ENCODE data around the gene CCNC. TPM values are rescaled to one million over a fixed set of nuclear protein-coding genes. Genes with fewer than 3 reads are reported as not detected.

The CCNC gene
- polyA plus RNA-seq, 1 donor = 60.8 TPM

DNA sequence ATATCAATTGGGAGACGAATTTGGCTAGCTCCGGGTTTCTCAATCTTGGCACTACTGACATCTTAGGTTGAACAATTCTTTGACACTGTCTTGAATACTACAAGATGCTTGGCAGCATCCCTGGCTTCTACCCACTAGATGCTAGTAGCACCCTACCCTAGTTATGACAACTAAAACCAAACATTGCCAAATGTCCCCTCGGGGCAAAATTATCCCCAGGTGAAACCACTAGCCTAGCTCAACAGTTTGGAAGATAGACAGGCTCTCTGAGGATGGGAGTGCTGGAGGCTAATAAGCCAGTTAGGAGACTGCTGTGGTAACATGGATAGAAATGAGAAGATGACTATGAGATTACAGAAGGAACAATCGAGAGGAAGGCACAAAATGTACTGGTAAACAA, 20.9 kb downstream of the CCNC start:
- Histone ChIP-seq H3K9me3 (ENCODE audit: control insufficient read depth, low read depth, low read length) (no peaks in the 10 kb centered on the region), H3K36me3 (ENCODE audit: control insufficient read depth, insufficient read depth, low read length) (peaks cover 36% of the 10 kb centered on the region), H3K4me1 (ENCODE audit: control insufficient read depth, insufficient read depth, low read length) (no peaks in the 10 kb centered on the region), H3K27me3 (ENCODE audit: control insufficient read depth, insufficient read depth, low read length) (no peaks in the 10 kb centered on the region), H3K4me3 (ENCODE audit: low read length) (no peak overlapping the region), H3K27ac (ENCODE audit: low read length) (no peak overlapping the region)
- DNase-seq = no peak
- 100% methylated on average over 1 of the region's 4 CpGs for WGBS (ENCODE audit: insufficient coverage, low lambda C conversion rate)

DNA sequence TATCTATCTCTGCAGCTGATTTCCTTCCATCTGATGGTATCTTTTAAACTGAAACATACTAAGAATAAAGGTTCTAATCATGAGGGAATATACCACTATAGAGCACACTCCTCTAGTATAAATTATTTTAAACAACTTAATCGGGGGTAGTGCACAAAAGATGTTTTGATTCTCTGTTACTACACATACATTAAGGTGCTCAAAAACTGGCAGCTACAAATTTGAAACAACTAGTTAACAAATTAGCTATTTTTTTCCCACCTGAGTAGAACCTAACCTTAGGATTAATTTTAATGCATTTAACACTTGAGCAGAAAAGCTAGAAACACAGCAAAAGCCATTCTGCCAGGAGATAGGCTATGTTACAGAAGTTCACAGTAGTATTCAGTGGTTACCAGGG, 23.0 kb downstream of the CCNC start:
- Histone ChIP-seq H3K27me3 (ENCODE audit: control insufficient read depth, insufficient read depth, low read length) (no peaks in the 10 kb centered on the region), H3K27ac (ENCODE audit: low read length) (no peak overlapping the region), H3K9me3 (ENCODE audit: control insufficient read depth, low read depth, low read length) (no peaks in the 10 kb centered on the region), H3K4me3 (ENCODE audit: low read length) (no peak overlapping the region), H3K4me1 (ENCODE audit: control insufficient read depth, insufficient read depth, low read length) (no peaks in the 10 kb centered on the region), H3K36me3 (ENCODE audit: control insufficient read depth, insufficient read depth, low read length) (peaks cover 39% of the 10 kb centered on the region)
- WGBS (ENCODE audit: insufficient coverage, low lambda C conversion rate) = 100% methylated on average over 1 of the region's 1 CpG
- DNase-seq = no peak

DNA sequence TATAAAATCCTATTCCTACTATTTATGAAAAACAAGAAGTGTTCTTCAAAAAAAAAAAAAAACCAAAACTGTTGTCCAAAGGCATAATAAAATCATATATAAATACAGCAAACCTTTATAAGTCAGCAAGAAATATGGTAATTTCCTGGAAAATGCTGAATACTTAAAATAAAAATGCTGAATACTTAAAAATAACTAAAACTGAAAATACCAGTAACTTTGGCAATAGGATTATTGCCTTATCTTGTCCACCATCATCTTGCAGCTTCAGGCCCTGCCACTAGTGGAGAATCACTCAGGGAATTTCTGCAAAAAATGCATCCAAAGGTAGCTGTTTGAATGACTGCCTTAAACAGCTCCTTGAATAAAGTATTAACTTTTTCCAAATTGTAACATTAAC, 24.5 kb downstream of the CCNC start:
- Histone ChIP-seq H3K9me3 (ENCODE audit: control insufficient read depth, low read depth, low read length) (no peaks in the 10 kb centered on the region), H3K4me3 (ENCODE audit: low read length) (no peak overlapping the region), H3K27me3 (ENCODE audit: control insufficient read depth, insufficient read depth, low read length) (no peaks in the 10 kb centered on the region), H3K4me1 (ENCODE audit: control insufficient read depth, insufficient read depth, low read length) (no peaks in the 10 kb centered on the region), H3K36me3 (ENCODE audit: control insufficient read depth, insufficient read depth, low read length) (peaks cover 34% of the 10 kb centered on the region), H3K27ac (ENCODE audit: low read length) (no peak overlapping the region)
- DNase-seq = no peak

DNA sequence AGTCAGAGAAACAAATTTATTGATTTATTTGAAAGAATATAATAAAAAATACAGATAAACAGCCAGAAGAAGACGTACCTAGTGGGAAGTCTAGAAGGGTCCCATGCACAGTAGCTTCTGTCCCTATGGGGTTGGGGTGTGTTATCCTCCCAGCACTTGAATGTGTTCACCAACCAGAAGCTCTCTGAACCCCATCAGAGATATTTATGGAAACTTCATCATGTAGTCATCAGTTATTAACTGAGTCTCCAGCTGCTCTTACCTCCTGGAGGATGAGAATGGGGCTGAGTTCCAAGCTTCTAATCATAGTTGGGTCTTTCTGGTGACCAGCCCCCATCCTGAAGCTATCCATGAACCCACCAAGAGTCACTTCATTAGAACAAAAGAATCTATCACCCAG, 37.8 kb downstream of the CCNC start:
- no peak overlapping the region for H3K4me3 ChIP-seq (ENCODE audit: low read length)
- no peak for DNase-seq
- no peaks in the 10 kb centered on the region for H3K27me3 ChIP-seq (ENCODE audit: control insufficient read depth, insufficient read depth, low read length)
- no peak overlapping the region for H3K27ac ChIP-seq (ENCODE audit: low read length)
- H3K4me1 ChIP-seq (ENCODE audit: control insufficient read depth, insufficient read depth, low read length) = no peaks in the 10 kb centered on the region
- no CpG with 5 or more reads among the region's 1 CpG for WGBS (ENCODE audit: insufficient coverage, low lambda C conversion rate)
- no peaks in the 10 kb centered on the region for H3K9me3 ChIP-seq (ENCODE audit: control insufficient read depth, low read depth, low read length)
- H3K36me3 ChIP-seq (ENCODE audit: control insufficient read depth, insufficient read depth, low read length) = peaks cover 25% of the 10 kb centered on the region

DNA sequence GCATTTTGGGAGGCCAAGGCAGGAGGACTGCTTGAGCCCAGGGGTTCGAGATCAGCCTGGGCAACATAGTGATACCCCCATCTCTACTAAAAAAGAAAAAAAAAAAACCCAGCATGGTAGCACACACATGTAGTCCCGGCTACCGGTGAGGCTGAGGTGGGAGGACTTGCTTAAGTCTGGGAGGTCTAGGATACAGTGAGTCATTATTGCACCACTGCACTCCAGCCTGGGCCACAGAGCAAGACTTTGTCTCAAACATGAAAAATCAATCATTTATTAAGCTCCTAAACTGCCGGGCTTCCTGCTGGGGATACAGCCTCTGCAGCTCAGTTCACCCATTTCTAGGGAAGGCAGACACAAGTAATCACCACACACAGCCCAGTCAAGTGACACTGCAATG, 45.9 kb downstream of the CCNC start:
- Histone ChIP-seq H3K27me3 (ENCODE audit: control insufficient read depth, insufficient read depth, low read length) (no peaks in the 10 kb centered on the region), H3K4me1 (ENCODE audit: control insufficient read depth, insufficient read depth, low read length) (no peaks in the 10 kb centered on the region), H3K36me3 (ENCODE audit: control insufficient read depth, insufficient read depth, low read length) (no peaks in the 10 kb centered on the region), H3K9me3 (ENCODE audit: control insufficient read depth, low read depth, low read length) (no peaks in the 10 kb centered on the region), H3K4me3 (ENCODE audit: low read length) (no peak overlapping the region), H3K27ac (ENCODE audit: low read length) (no peak overlapping the region)
- WGBS (ENCODE audit: insufficient coverage, low lambda C conversion rate) = no CpG with 5 or more reads among the region's 4 CpGs
- DNase-seq = no peak

DNA sequence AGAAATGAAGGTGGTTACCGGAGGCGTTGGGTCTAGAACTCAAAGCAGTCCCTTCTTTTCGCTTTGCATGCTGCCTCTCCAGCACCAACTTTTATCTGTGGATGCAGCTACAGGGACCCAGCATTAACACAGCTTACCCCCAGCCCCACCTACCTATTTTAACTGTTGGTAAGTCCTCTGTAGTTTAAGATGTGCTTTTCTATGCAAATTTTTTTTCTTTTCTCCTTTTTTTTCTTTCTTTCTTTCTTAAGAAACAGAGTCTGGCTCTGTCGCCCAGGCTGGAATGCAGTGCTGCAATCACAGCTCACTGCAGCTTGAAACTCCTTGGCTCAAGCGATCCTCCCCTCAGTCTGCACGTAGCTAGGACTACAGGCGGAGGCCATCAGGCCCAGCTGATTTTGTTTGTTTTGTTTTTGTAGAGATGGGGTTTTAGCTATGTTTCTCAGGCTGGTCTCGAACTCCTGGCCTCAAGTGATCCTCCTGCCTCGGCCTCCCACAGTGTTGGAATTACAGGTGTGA, 46.8 kb downstream of the CCNC start:
- H3K4me3 ChIP-seq (ENCODE audit: low read length) = peak overlapping the region; percentile 88
- WGBS (ENCODE audit: insufficient coverage, low lambda C conversion rate) = no CpG with 5 or more reads among the region's 9 CpGs
- no peaks in the 10 kb centered on the region for H3K4me1 ChIP-seq (ENCODE audit: control insufficient read depth, insufficient read depth, low read length)
- H3K27ac ChIP-seq (ENCODE audit: low read length) = peak overlapping the region; percentile 91
- no peaks in the 10 kb centered on the region for H3K36me3 ChIP-seq (ENCODE audit: control insufficient read depth, insufficient read depth, low read length)
- no peaks in the 10 kb centered on the region for H3K9me3 ChIP-seq (ENCODE audit: control insufficient read depth, low read depth, low read length)
- H3K27me3 ChIP-seq (ENCODE audit: control insufficient read depth, insufficient read depth, low read length) = no peaks in the 10 kb centered on the region
- DNase-seq = peak in 1 of 2 donors; percentile 41

DNA sequence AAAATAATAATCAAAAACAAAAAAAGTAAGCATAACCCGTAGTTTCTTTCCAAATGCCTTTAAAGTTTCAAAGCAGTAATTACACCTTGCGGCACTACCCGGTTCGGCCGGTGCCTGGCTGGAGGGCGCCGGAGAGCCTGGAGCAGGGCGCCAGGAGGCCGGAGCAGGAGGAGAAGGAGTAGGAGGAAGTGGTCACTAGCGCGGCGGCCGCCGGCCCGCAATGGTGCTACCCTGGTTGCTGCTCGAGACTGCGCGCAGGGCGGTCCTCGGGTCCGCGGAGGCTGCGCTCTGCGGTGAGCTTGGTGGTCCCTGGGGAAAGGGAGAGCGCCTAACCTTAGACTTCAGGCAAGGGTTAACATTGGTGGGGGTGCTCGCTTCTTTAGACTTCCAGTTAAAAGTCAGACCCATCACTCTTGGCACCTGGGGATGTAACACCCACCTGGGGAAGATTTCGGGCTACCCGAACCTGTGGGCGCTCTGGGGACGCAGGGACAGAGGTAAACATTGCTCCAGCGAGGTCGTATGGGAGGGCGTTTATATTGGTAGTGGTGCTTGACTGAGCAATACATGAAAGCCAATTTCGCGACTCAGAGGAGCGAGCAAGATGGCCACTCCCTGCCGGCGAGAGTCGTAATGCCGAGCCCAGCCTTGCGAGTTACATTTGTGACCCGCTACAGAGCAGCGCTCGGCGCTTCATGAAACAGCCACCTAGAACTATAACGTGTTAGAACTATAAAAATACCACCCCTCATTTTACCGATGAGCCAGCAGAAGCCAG, 47.4 kb downstream of the CCNC start:
- no peaks in the 10 kb centered on the region for H3K27me3 ChIP-seq (ENCODE audit: control insufficient read depth, insufficient read depth, low read length)
- peak overlapping the region; percentile 91 for H3K27ac ChIP-seq (ENCODE audit: low read length)
- no peaks in the 10 kb centered on the region for H3K4me1 ChIP-seq (ENCODE audit: control insufficient read depth, insufficient read depth, low read length)
- DNase-seq = peak; percentile 80 to 90
- H3K36me3 ChIP-seq (ENCODE audit: control insufficient read depth, insufficient read depth, low read length) = no peaks in the 10 kb centered on the region
- H3K9me3 ChIP-seq (ENCODE audit: control insufficient read depth, low read depth, low read length) = no peaks in the 10 kb centered on the region
- WGBS (ENCODE audit: insufficient coverage, low lambda C conversion rate) = 0% methylated on average over 1 of the region's 47 CpGs
- H3K4me3 ChIP-seq (ENCODE audit: low read length) = peak overlapping the region; percentile 88

DNA sequence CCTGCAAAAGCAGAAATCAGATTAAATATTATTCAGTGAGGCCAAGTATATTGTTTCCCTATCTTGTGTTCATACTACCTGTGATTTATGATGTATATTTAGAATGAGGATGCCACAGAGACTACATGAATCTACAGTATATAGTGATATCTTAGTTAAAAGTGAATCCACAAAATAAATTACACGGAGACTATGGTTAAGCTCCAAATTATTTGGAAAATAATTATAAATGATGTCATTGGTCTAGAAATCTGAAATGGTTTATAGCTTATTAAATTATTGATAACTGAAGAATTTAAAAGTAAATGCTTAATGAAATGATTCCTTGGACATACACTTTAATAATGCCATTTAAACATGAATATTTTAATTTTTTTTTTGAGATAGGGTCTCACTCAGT, 49.0 kb downstream of the CCNC start:
- no peak for DNase-seq
- Histone ChIP-seq H3K27me3 (ENCODE audit: control insufficient read depth, insufficient read depth, low read length) (no peaks in the 10 kb centered on the region), H3K27ac (ENCODE audit: low read length) (no peak overlapping the region), H3K9me3 (ENCODE audit: control insufficient read depth, low read depth, low read length) (no peaks in the 10 kb centered on the region), H3K4me1 (ENCODE audit: control insufficient read depth, insufficient read depth, low read length) (no peaks in the 10 kb centered on the region), H3K36me3 (ENCODE audit: control insufficient read depth, insufficient read depth, low read length) (no peaks in the 10 kb centered on the region), H3K4me3 (ENCODE audit: low read length) (no peak overlapping the region)
- WGBS (ENCODE audit: insufficient coverage, low lambda C conversion rate) = 86% methylated on average over 1 of the region's 1 CpG

DNA sequence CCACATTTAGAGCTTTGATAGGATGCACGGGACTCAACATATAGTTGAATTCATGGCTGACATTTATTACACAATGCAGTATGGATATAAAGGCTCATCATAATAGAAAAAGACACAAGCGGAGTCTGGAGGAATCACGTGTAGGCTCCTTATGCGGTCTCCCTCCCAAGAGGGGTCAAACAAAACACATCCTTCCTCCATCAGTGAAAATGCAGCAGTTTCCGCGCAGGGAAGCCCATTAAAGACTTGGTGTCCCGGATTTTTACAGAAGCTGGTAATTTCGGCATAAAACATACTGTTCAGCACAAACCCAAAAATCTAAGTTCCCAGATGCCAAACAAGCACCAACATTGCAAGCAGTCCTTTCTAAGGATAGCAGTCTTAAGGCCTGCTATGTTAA, 54.4 kb downstream of the CCNC start:
- no peak for DNase-seq
- Histone ChIP-seq H3K27me3 (ENCODE audit: control insufficient read depth, insufficient read depth, low read length) (no peaks in the 10 kb centered on the region), H3K27ac (ENCODE audit: low read length) (no peak overlapping the region), H3K9me3 (ENCODE audit: control insufficient read depth, low read depth, low read length) (no peaks in the 10 kb centered on the region), H3K4me1 (ENCODE audit: control insufficient read depth, insufficient read depth, low read length) (peaks cover 13% of the 10 kb centered on the region), H3K36me3 (ENCODE audit: control insufficient read depth, insufficient read depth, low read length) (no peaks in the 10 kb centered on the region), H3K4me3 (ENCODE audit: low read length) (peak overlapping the region; percentile 90)
- no CpG with 5 or more reads among the region's 8 CpGs for WGBS (ENCODE audit: insufficient coverage, low lambda C conversion rate)

DNA sequence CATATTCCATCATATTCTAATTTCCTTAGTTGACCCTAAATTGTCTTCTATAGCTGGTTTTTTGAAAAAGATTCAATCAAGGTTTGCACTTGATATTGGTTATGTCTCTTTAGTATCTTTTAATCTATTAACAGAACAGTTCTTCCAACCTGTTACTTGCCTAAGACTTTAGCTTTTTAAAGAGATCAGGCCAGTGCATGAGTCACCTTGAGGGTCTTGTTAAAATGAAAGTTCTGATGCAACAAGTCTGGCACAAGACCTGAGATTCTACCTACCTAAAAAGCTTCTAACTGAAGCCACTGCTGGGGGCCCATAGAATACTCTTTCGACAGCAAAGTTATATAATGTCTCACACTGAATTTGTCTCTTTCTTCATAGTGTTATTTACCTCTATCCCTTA, 56.4 kb downstream of the CCNC start:
- Histone ChIP-seq H3K36me3 (ENCODE audit: control insufficient read depth, insufficient read depth, low read length) (no peaks in the 10 kb centered on the region), H3K4me3 (ENCODE audit: low read length) (no peak overlapping the region), H3K9me3 (ENCODE audit: control insufficient read depth, low read depth, low read length) (no peaks in the 10 kb centered on the region), H3K4me1 (ENCODE audit: control insufficient read depth, insufficient read depth, low read length) (peaks cover 13% of the 10 kb centered on the region), H3K27ac (ENCODE audit: low read length) (peak overlapping the region; percentile 18), H3K27me3 (ENCODE audit: control insufficient read depth, insufficient read depth, low read length) (no peaks in the 10 kb centered on the region)
- WGBS (ENCODE audit: insufficient coverage, low lambda C conversion rate) = no CpG with 5 or more reads among the region's 1 CpG
- DNase-seq = no peak

DNA sequence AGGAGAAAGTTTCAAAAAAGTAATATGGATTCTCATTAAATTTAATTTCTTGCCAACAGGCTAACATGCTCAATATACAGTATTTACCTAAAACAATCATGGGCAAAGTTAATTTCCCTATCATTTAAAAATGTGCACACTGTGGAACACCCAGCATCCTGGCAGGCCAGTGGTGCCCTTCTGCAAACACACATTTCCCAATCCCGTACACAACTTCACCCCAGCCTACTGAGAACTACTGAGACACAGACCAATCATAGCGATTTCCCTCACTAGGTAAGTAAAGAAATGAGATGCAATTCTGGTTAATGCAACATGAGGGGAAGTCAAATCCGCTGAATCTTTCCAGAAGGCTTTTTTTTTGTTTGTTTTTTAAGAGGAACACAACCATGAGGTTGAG, 60.8 kb downstream of the CCNC start:
- no peak overlapping the region for H3K27ac ChIP-seq (ENCODE audit: low read length)
- peaks cover 4% of the 10 kb centered on the region for H3K4me1 ChIP-seq (ENCODE audit: control insufficient read depth, insufficient read depth, low read length)
- H3K36me3 ChIP-seq (ENCODE audit: control insufficient read depth, insufficient read depth, low read length) = peaks cover 13% of the 10 kb centered on the region
- no peak for DNase-seq
- no peaks in the 10 kb centered on the region for H3K9me3 ChIP-seq (ENCODE audit: control insufficient read depth, low read depth, low read length)
- 100% methylated on average over 1 of the region's 3 CpGs for WGBS (ENCODE audit: insufficient coverage, low lambda C conversion rate)
- H3K27me3 ChIP-seq (ENCODE audit: control insufficient read depth, insufficient read depth, low read length) = no peaks in the 10 kb centered on the region
- no peak overlapping the region for H3K4me3 ChIP-seq (ENCODE audit: low read length)

Data from large intestine (tissue), 3 donors.